C4-2B (cell line): Measurements from ENCODE around the gene HACD1.

Experiments used
- ZFX ChIP-seq: fragments of 450-650 bp; IDR thresholded peaks from 2 replicates; pipeline ENCODE4 v1.6.1; 2017
- TF ChIP-seq, protein P1 (sequence below): fragments of 450-650 bp; conservative IDR thresholded peaks from 2 replicates; pipeline ENCODE4 v1.5.1; 2017; ENCODE audit warnings: mild to moderate bottlenecking

- TF ChIP-seq, protein P1, sequence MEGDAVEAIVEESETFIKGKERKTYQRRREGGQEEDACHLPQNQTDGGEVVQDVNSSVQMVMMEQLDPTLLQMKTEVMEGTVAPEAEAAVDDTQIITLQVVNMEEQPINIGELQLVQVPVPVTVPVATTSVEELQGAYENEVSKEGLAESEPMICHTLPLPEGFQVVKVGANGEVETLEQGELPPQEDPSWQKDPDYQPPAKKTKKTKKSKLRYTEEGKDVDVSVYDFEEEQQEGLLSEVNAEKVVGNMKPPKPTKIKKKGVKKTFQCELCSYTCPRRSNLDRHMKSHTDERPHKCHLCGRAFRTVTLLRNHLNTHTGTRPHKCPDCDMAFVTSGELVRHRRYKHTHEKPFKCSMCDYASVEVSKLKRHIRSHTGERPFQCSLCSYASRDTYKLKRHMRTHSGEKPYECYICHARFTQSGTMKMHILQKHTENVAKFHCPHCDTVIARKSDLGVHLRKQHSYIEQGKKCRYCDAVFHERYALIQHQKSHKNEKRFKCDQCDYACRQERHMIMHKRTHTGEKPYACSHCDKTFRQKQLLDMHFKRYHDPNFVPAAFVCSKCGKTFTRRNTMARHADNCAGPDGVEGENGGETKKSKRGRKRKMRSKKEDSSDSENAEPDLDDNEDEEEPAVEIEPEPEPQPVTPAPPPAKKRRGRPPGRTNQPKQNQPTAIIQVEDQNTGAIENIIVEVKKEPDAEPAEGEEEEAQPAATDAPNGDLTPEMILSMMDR = no peak
- TF ChIP-seq ZFX = no peak
Measured at GRCh38 chr10:17606547-17607040, 10.6 kb downstream of the HACD1 start.
